ENCODE measurements around the gene MTHFSD. TPM values are rescaled to one million over a fixed set of nuclear protein-coding genes. Genes with fewer than 3 reads are reported as not detected.

MTHFSD gene
- total and polyA plus RNA-seq, 10 of the 15 experiments (the other 5 are each of a cell fraction or from before 2014, with no cell fraction given) = 2.2 to 24.5 (median 18.1) TPM

DNA sequence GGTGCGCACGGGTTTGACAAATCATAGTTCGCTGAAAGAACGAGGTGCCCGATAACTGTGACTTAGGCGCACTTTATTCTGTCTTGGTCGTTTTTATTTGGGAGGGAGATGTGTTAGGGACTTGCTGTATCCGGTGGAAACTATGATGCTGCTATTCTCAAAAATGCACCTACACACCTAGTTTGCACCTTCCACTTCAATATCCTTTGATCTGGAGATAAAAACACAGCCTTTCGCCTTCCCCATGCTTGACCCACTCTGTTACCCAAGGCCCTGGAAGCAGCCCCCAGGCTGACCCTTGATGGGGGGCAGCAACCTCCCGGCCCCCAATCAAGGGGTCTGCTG is 59.7 kb downstream of the MTHFSD start (continued):
- TF ChIP-seq, protein P1, sequence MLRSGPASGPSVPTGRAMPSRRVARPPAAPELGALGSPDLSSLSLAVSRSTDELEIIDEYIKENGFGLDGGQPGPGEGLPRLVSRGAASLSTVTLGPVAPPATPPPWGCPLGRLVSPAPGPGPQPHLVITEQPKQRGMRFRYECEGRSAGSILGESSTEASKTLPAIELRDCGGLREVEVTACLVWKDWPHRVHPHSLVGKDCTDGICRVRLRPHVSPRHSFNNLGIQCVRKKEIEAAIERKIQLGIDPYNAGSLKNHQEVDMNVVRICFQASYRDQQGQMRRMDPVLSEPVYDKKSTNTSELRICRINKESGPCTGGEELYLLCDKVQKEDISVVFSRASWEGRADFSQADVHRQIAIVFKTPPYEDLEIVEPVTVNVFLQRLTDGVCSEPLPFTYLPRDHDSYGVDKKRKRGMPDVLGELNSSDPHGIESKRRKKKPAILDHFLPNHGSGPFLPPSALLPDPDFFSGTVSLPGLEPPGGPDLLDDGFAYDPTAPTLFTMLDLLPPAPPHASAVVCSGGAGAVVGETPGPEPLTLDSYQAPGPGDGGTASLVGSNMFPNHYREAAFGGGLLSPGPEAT (IDR thresholded peaks at IDR 0.05; ENCODE audit: low read depth) = no peak

DNA sequence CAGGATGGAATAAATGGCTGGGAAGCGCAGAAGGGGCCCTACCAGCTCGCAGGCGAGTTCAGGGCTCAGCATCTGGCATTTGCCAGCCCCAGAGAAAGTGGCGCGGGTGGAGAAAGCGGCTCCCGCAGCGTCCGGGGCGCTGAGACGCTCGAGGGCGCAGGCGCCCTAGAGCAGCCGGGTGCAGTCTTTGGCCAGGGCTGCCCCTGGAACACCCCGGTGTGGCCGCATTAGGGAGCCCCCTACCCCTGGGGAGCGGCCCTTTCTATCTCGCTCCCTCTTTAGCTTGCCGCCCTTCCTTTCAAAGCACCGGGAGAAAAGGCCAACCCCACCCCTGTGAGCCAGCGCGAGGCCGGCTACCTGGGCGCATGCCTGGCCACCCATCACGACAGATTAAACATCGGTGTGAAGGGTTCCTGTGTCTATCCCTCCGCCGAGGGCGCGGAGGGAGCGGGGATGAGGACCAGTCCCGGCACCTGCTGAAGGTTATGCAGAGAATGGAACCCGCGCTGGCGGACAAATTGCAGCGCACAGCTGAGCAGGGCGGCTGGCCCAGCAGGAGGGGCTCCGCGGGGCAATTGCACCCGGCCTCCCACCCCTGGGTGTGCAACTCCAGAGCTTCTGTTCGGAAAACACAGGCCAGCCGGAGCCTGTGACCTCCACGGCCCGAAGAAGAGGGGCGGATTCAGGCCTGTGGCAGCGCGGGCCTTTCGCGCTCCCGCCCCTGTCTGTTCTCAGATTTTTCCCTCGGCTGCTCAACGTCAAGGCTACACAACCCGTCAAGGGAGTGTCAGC is 60.3 kb downstream of the MTHFSD start:
- Histone ChIP-seq H3K79me2 (ENCODE audit: control insufficient read depth, insufficient read depth, low read length) (no peaks in the 10 kb centered on the region), H3K4me3 (no peak overlapping the region), H3K36me3 (ENCODE audit: control insufficient read depth in 2 of 2, insufficient read depth in 2 of 2, low read length in 1 of 2) (no peaks in the 10 kb centered on the region), H3K4me1 (ENCODE audit: control insufficient read depth, insufficient read depth, low read length) (no peaks in the 10 kb centered on the region), H4K20me1 (ENCODE audit: control insufficient read depth, insufficient read depth) (no peaks in the 10 kb centered on the region), H3K27ac (ENCODE audit: control insufficient read depth, insufficient read depth) (no peak overlapping the region), H3K9ac (ENCODE audit: control insufficient read depth, insufficient read depth, low read length) (no peak overlapping the region), H3K27me3 (replicated peaks in 1 of 2; ENCODE audit: control insufficient read depth in 2 of 2, insufficient read depth in 2 of 2, low read length in 1 of 2) (peaks cover 13% of the 10 kb centered on the region in 2 experiments), H3K4me2 (ENCODE audit: control insufficient read depth, insufficient read depth) (no peak overlapping the region), H2AFZ (ENCODE audit: control insufficient read depth, low read depth, low read length) (no peak overlapping the region), H3K9me3 (replicated peaks; ENCODE audit: control insufficient read depth, insufficient read depth, low read length) (no peaks in the 10 kb centered on the region)
- intact Hi-C loops (cut with micrococcal nuclease; ENCODE audit: unreplicated experiment) = no loop called here
- in situ Hi-C loops (cut with MboI) = no loop called here
- FAIRE-seq (no peak), DNase-seq (ENCODE audit: low read depth, low spot score) (no peak), ATAC-seq (no peak)
- TF ChIP-seq BRCA1 (IDR thresholded peaks at IDR 0.05; ENCODE audit: low read depth, low read length) (no peak), CEBPB (IDR thresholded peaks at IDR 0.05; ENCODE audit: borderline replicate concordance in 1 of 2, low read depth in 2 of 2, low read length in 2 of 2) (no peak), TBL1XR1 (IDR thresholded peaks at IDR 0.05; ENCODE audit: low read depth, low read length) (no peak), CREM (IDR thresholded peaks at IDR 0.05; ENCODE audit: low read depth) (no peak), JUNB (IDR thresholded peaks at IDR 0.05) (no peak), TARDBP (IDR thresholded peaks at IDR 0.05; ENCODE audit: borderline replicate concordance) (no peak), MXI1 (IDR thresholded peaks at IDR 0.05; ENCODE audit: low read depth, low read length) (no peak), NFYA (IDR thresholded peaks at IDR 0.05; ENCODE audit: borderline replicate concordance, low read depth, low read length) (no peak)
- TF ChIP-seq, protein P2, sequence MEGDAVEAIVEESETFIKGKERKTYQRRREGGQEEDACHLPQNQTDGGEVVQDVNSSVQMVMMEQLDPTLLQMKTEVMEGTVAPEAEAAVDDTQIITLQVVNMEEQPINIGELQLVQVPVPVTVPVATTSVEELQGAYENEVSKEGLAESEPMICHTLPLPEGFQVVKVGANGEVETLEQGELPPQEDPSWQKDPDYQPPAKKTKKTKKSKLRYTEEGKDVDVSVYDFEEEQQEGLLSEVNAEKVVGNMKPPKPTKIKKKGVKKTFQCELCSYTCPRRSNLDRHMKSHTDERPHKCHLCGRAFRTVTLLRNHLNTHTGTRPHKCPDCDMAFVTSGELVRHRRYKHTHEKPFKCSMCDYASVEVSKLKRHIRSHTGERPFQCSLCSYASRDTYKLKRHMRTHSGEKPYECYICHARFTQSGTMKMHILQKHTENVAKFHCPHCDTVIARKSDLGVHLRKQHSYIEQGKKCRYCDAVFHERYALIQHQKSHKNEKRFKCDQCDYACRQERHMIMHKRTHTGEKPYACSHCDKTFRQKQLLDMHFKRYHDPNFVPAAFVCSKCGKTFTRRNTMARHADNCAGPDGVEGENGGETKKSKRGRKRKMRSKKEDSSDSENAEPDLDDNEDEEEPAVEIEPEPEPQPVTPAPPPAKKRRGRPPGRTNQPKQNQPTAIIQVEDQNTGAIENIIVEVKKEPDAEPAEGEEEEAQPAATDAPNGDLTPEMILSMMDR (IDR thresholded peaks at IDR 0.05 in 2 of 3, conservative IDR thresholded peaks at IDR 0.05 in 1 of 3; ENCODE audit: control insufficient read depth in 2 of 3, extremely low read depth in 1 of 3, insufficient read depth in 1 of 3, low read depth in 3 of 3, low read length in 3 of 3) = no peak
- SMC1A ChIA-PET (ENCODE audit: uncharacterized antibody, unreplicated experiment) = no interaction called here
- POLR2A ChIA-PET = no interaction called here
- BruUV-seq (replicated peaks) = no TSS peak
- WGBS (ENCODE audit: insufficient coverage, insufficient replicate concordance, low lambda C conversion rate, missing lambda C conversion rate) = 62% methylated on average over 53 of the region's 54 CpGs
- RAD21 ChIA-PET (ENCODE audit: unreplicated experiment) = no interaction called here
- CTCF ChIA-PET = no interaction called here

All from GM12878 (cell line).